HG03139 (cell line): ENCODE measurements around the gene ROR1.

Experiments used
- ATAC-seq: cut with Tn5 transposase; IDR thresholded peaks from one replicate; pipeline ENCODE4 v1.9.1; 2021; ENCODE audit not compliant: unreplicated experiment

The ROR1 gene

DNA sequence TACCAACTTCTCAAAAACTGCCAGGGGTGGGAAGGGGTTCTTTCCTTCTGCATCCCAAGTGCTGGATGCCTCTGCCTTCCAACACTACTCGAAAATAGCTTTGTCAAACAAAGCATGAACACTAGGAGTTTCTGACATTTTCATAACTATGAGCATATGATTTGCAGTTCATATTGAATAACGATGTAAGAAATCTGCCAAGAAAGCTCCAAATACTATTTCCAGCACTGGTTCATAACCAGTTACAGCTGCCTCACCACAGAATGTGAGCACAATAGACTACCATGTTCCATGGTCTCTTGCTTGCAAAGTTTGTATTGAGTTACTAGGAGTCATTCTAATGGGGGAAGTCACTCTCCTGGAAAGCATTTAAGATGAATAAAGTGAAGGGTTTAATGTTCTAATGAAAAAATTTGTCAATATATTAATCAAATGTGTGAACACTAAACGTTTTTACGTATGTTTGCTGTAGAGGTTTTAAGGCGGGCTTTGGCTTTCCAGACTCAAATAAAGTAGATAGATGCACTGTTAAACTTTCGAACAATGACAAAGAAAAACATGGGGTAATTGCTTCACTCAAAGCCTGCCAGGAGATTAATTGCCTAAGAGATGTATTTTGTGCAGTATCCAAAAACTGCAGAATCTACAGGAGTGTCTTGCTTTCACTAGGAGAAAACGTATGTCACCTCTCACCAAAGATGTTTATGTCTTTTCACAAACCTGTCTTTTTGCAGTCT is 351.1 kb downstream of the ROR1 start:
- ATAC-seq = no peak

DNA sequence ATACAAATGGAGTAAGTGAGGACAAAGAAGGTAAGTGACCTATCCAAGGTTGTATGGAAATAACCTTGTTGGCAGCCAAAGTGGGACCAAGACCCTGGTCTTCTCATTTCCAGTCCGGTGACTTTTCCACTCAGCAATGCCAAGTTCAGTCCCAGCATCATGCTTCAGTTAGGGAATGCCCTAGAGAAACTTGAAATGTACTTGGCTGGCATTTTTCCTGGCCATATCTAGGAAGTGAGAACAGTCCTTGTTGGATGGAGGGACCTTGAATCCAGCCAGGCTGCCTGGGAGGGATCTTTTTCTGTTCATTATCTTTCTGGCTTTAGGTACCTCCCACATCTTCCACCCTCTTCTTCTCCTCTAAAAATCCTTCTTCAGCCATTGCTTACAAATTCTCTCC is 352.8 kb downstream of the ROR1 start:
- ATAC-seq = no peak

DNA sequence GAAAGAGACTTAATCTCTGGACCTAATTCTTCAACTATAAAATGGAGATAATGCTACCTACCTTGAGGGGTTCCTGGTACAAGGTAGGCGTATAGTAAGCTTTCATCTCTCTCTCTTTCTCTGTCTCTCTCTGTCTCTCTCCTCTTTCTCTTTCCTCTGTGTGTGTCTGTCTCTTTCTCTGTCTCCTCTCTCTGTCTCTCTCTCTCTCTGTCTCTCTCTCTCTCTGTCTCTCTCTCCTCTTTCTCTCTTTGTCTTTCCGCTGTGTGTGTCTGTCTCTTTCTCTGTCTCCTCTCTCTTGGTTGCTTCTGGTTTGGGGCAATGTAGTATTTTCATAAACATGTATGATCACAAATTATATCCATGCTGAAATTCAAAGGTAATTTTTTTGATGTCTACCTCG is 353.5 kb downstream of the ROR1 start:
- ATAC-seq = no peak

DNA sequence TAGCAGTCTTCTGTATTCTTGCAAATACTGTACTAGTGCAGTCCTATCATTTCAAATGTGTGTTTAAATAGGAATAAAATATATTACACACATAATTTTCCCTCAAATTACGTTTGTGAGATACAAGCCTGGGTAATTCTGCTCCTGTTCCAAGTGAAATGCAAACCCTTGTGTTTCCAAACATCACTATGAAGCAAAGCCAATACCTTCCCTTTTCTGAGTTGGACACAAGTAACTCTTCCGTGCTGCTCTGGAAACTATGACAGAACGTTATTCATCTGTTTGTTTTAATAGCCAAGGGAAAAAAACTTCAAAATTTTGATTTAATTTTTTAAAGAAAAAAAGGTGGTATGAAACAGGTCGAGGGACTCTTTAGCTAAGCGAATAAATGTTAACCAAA is 355.9 kb downstream of the ROR1 start:
- no peak for ATAC-seq

DNA sequence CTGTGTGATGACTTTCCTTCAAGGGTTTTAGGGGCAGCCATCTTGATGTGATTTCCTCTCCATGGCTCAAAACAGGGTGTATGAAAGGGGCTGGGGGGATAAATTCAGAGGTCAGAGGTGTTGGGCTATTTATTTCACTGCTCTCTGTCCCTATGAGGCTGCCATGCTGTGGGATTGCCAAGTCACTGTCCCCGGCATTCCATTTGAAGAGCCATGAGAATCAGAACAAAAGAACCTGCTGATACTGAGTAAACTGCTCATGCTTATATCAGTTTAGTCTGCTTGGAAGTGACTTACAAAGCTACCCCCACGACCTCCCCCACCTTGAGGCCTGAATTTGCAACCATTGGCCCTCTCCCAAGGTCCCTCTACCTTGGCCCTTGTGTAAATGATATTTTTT is 357.3 kb downstream of the ROR1 start:
- ATAC-seq = no peak

DNA sequence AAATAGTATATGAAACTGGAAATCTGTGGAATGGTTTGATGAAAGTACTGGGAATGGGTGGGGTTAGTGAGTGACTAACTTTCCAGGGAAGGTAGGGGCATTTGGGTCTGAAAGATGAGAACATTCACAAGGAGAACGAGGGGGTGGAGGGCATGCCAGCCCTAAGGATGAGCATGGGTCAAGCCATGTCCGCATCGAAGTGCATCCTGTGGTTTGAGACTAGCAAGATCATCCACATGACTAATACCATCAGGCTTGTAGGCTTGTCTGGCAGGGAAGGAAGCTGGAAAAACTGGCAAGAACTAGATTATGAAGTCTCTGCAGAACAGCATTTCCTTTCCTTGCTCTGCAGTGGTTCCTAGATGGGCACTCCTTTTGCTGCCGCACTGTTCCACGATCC is 359.2 kb downstream of the ROR1 start:
- ATAC-seq = no peak

DNA sequence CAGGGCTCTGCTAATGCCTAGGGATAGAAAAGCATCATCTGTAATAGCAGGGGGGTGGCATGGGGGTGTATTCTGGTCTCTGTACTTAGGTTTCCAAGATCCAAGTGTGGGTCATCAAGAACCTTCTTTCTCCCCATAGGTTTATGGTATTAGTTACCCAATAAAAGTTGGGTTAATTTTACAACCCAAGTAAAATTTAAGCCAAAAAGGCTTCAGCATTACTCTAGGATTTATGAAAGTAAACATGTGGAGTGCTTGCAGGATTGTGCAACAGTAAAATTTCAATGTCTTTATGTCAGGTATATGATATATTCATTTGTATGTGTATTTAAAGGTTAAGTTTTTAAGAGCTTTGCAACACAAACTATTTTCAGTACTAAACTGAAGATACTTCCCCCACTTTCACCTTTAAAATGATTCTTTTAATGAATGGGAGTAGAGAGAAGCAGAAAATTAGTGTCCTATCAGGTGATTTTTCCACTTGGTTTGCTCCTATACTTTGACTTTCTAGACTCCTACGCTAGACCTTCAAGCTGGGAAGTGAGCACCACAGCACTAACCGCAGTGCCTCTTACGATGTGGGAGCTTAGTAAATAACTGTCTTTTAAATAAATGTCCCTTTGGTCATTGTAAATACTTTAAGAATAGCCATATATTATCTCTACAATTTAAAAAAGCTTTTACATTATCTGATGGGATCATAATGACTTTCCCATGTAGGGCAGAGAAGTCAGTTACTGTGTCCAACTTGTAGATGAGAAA is 361.8 kb downstream of the ROR1 start:
- no peak for ATAC-seq

DNA sequence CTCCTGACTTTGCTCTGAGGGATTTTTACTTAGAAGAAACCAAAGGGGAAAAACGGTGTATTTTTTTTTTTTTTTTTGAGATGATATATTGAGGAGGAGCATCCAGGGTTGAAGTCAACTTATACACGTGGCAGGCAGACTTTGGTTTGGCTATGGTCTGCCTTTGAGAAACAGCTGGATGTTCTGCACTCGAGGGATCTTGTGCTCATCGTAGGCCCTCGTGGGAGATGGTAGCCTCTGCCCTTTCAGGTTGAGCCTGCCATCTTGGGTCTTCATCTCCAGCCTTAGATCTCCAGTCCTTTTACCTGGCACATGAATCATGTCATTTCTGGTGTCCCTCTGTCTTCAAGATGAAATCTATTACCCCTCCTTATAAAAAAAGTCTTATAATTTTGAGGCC is 362.5 kb downstream of the ROR1 start:
- no peak for ATAC-seq

DNA sequence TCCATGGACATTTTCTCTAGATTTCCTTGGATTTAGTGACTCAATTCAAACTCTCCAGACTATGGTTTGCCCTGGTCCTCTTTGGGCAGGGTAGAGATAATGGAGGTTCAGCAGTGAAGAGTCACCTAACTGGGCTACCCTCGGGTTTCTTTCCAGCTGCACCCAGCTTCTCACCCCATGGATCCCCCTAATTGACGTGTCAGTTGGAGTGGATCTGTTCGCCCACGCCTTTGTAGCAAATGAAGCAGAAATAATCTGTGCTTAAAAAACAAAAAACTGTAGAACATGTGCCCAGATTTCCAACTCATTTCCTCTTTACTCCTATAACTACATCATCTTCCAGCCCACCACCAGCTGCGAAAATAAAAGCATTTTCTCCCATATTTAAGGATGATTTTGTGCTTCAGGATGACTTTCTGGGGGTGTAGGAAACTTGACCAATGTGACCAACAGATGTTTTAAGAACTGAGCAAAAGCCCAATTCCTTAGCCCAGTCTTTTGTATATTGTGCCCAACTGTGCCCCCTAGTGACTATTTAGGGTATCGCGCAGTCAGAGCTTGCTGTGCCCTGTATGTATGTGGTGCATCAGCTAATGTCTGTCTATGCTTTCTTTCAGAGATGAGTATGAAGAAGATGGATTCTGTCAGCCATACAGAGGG is 363.1 kb downstream of the ROR1 start:
- no peak for ATAC-seq

DNA sequence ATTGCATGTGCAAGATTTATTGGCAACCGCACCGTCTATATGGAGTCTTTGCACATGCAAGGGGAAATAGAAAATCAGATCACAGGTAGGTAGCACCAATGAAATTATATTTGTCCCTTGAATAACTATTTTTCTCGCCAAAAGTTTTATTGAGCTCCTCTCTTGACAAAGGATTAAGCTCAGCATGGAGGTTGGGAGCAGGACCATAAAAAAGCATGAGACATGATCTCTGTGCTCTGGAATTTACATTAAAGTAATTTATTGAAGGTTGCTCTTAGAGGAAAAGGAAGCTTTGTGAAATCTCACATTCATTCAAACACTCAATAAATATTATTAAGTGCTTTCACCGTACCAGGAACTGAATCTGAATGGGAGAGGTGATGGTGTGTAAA is 363.6 kb downstream of the ROR1 start:
- ATAC-seq = no peak

DNA sequence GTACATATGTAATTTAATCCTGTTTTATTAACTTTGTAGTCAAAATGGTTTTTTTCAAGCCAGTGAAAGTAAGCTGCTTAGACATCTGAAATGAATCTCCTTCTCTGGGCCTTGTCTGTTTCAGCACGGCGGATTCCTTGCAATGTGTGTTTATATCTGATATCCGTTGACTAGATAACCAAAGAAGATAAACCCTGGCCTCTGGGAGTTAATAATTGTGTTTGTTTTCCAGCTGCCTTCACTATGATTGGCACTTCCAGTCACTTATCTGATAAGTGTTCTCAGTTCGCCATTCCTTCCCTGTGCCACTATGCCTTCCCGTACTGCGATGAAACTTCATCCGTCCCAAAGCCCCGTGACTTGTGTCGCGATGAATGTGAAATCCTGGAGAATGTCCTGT is 366.1 kb downstream of the ROR1 start:
- no peak for ATAC-seq

DNA sequence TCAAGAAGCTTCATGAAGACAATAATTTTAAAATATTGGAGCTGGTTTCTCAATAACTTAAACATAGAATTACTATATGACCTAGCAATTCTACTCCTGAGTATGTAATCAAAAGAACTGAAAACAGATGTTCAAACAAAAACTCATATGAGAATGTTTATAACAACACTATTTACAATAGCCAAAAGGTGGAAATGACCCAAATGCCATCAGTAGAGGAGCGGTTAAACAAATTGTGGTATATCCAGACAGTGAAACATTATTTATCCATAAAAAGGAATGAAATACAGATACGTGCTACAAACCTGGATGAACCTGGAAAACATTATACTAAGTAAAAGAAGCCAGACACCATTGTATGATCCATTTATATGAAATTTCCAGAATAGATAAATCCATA is 366.8 kb downstream of the ROR1 start:
- no peak for ATAC-seq

DNA sequence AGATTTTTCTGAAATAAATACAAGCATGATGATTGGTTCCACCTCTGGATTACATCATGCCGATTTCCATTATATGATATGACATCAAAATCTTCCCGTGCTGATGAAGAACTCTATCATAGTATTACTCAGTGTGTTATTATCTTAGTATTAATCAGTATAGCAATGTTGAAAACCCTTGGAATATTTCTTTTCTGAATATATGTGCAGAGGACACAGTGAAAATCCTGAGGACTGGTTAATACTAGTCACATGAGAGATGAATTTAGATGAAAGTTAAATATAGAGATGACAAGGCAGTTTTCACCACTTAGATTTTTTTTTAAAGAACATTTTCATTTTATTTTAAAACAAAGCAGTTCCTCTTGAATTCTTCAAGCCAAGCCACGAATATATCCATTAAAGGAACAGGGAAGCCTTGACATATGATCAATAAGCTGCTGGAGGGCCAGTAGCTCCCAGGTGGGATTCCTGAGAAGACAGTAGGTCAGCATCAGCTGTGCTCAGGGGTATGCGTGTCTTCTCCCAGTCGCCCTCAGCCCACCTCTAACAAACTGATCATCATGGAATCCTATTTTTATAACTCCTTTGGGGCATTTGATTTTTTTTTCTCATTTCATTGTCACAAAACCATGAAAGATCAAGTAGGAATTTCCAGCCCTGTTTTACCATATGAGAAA is 373.4 kb downstream of the ROR1 start:
- no peak for ATAC-seq

DNA sequence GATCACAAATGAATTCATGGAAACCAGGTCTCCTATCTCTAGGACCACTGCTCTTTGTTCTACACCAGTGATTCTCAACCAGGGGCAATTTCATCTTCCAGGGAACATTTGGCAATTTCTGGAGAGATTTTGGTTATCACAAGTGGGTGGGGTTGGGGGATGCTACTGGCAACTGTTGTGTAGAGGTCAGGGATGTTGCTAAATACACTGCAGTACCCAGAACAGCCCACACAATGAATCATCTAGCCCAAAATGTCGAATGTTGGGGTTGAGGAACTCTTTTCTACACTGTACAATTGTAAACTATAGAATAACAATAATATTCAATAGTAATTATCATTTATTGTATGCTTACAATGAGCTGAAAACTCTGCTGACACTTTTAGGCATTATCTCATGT is 373.9 kb downstream of the ROR1 start:
- ATAC-seq = no peak

DNA sequence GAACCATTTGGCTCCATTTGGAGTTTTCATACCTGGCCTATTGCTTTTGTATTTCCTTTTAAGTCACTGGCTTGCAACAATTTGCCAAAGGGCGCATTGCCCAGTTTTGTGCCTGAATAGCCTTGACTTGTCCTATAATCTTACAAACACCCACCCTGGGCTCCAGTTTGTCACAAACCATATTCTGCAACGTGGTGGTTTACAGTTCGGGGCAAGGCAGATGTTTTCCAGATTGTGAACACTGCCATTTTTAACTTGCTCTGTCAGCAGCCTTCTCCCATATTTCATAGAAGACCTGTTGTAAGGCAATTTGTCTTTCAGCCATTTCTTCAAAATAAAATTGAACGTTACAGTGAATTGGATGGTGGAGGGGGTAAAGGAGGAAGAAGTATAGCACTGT is 376.4 kb downstream of the ROR1 start:
- no peak for ATAC-seq

DNA sequence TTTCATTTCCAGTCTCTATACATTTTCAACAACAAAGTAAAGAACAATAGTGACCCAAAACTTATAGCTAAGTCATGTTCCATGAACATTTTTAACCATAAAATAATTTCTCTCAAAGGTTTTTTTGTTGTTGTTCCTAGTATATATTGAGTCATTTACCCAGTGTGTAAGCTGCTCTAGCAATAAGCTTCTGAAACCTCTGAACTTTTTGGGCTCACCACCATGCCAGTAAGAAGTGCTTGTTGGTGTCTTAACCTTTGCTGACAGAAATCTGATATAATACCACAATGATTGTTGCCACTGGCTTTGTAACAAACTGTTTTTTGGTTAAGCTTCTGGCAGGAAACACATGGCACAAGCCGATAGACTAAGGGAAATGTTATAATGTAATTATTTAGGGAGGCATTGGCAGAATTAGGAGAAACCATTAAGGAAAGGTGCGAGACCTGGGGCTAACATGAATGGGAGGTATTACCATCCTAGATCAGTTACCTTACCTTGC is 377.0 kb downstream of the ROR1 start:
- no peak for ATAC-seq

DNA sequence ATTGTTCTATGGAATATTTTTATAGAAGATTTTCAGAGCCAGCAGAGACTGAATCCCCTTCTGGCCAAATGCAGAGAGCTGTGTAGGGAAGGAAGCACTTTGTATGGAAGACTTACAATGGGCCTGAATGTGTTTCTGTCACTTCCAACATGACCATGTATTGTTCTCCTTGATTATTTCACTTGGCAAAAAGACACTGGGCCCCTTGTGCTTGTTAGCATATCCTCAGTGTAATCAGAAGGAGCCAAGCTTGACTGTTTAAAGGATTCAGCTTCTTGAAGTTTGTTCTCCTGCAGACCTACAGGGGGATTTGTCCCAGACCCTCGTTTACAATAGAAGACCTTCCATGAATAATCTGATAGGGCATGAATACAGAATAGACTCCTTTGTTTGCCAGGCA is 381.5 kb downstream of the ROR1 start:
- no peak for ATAC-seq

DNA sequence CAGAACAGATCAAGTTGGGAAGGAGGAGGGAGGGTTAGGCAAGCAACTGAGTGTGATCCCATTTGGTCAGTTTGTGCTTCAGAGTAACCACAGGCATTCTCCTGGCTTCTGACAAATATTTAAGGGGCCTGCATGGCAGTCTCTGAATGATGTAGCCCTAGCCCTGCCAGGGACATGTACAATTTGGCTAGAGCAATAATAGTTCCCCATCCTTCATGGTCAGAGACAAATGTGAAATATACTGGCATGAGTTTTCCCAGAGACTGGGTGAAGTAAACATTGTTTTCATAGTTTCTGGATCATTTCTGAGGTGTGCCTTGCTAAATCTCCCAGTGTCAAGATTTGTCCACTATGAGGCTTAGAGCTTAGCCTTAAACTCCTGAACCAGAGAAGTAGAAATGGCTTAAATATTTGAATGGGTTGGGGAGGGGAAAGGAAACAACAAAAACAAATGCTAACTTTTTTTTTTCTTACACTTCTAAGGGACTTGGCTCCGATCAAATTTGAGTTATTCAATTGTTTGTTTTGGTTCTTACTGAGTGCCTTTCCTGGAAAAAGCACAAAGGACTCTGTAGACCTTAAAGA is 387.6 kb downstream of the ROR1 start:
- ATAC-seq = no peak

DNA sequence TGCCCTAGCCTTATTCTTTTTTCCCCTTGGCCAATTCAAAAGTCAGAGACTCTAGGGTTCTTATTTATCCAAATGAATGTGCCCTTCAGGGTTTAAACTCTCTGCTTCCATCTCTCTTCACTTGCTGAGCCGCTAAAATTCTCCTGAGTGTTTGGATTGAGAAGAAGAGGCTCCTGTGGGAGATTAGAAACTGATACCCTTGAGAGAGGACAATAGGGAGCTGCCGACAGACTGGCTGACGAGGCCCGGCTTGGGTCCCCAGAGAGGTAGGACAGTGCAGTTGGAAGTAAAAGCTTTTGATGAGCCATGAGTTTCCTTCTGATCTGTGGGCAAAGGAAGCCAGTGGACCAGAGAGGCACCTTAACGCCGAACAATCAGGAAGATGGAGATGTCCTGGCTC is 388.3 kb downstream of the ROR1 start:
- no peak for ATAC-seq

DNA sequence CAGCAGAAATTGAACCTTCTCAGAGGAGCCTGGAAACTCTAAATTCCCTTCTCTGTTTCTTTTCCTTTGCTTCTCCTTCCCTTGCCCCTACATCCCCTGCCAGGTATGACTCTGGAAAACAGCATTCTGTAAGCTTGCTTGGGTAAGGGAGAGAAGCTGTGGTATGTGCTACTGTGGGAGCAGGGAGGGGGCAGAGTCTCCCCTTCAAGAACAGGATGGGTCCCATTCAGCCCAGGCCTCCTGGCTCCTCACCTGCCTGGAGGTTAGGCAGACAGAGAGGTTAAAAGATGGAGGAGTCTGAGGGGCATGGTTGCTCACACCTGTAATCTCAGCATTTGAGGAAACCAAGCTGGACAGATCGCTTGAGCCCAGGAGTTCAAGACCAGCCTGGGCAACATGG is 389.0 kb downstream of the ROR1 start:
- no peak for ATAC-seq

DNA sequence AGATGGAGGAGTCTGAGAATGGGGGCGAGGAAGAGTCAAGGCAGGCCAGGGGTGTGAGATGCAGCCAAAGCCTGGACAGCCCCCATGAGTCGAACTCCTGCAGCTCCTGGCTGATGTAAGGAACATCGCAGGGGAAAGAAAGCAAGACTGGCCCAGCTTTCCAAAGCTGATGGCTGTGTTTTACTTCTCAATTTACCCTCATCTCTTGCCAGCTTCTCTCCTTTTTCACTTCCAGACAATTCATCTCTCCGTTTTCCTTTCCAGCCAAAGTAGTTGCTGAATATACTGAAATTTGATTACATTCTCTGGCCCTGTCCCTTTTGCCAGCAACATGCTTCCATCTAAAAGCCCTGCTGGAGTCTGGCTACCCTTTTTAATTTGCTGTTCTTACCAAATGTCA is 389.6 kb downstream of the ROR1 start:
- no peak for ATAC-seq
